K562 (cell line): ENCODE measurements around the gene CPSF7. TPM values are rescaled to one million over a fixed set of nuclear protein-coding genes. Genes with fewer than 3 reads are reported as not detected.

Experiments used
- ATF1 ChIP-seq, 2 experiments: fragments of 450-650 bp in 1 of 2; IDR thresholded peaks; 2 replicates each; pipeline ENCODE4 v1.6.1; 2016; ENCODE audit warnings: missing compliant biosample characterization in 1 of 2, missing genetic modification characterization in 1 of 2
- CBX3 ChIP-seq, 2 experiments: IDR thresholded peaks; 1 replicate in 1 of 2; 2 replicates in 1 of 2; pipeline ENCODE4 v1.6.1; 2012; ENCODE audit warnings: inconsistent platforms in 2 of 2, low read length in 2 of 2, borderline replicate concordance in 1 of 2, control low read depth in 1 of 2
- ETV6 ChIP-seq, 3 experiments: fragments of 150-350 bp in 1 of 3; sonication (generic) in 1 of 3; formaldehyde crosslinking in 1 of 3; IDR thresholded peaks; 2 replicates each; pipeline versions ENCODE4 v1.6.1 to v1.8.0; 2014 to 2022; ENCODE audit warnings: borderline replicate concordance in 2 of 3, low read depth in 2 of 3, antibody characterized with exemption in 1 of 3, low read length in 1 of 3, mild to moderate bottlenecking in 1 of 3, missing genetic modification reagents in 1 of 3
- GTF2B ChIP-seq: IDR thresholded peaks from 2 replicates; pipeline ENCODE4 v1.6.1; 2011; ENCODE audit not compliant: insufficient read length; ENCODE audit errors: extremely low read depth
- GTF2F1 ChIP-seq: IDR thresholded peaks from 2 replicates; pipeline ENCODE4 v1.6.1; 2011; ENCODE audit warnings: low read depth, low read length, improper control_type of control experiment
- HNRNPK ChIP-seq: fragments of 200-400 bp; formaldehyde crosslinking; IDR thresholded peaks from one replicate; pipeline ENCODE4 v1.6.1; 2018; ENCODE audit warnings: mild to moderate bottlenecking, low read depth, low read length; ENCODE audit not compliant: poor library complexity, severe bottlenecking
- LEF1 ChIP-seq: fragments of 450-650 bp; IDR thresholded peaks from 2 replicates; pipeline ENCODE4 v1.6.1; 2016; ENCODE audit warnings: mild to moderate bottlenecking
- POLR2H ChIP-seq: IDR thresholded peaks from 2 replicates; pipeline ENCODE4 v1.6.1; 2016; ENCODE audit warnings: missing genetic modification characterization, low read depth, mild to moderate bottlenecking, control low read depth, missing compliant biosample characterization, moderate library complexity
- RBM14 ChIP-seq: fragments of 200-400 bp; formaldehyde crosslinking; IDR thresholded peaks from 2 replicates; pipeline ENCODE4 v1.6.1; 2018; ENCODE audit warnings: low read depth, mild to moderate bottlenecking, low read length, moderate library complexity, borderline replicate concordance; ENCODE audit not compliant: insufficient read depth
- SMARCA4 ChIP-seq: fragments of 450-650 bp; IDR thresholded peaks from 2 replicates; pipeline ENCODE4 v1.6.1; 2016
- STAT5B ChIP-seq: fragments of 250-450 bp; sonication (Bioruptor Pico); IDR thresholded peaks from 2 replicates; pipeline ENCODE4 v1.8.0; 2021; ENCODE audit warnings: mild to moderate bottlenecking, inconsistent platforms
- ZBTB33 ChIP-seq: sonication (generic); formaldehyde crosslinking; IDR thresholded peaks from 2 replicates; pipeline ENCODE4 v1.8.1; 2023; ENCODE audit warnings: mild to moderate bottlenecking, missing genetic modification reagents
- ZBTB43 ChIP-seq: sonication (generic); formaldehyde crosslinking; IDR thresholded peaks from 2 replicates; pipeline ENCODE4 v1.8.0; 2023; ENCODE audit warnings: mild to moderate bottlenecking, missing genetic modification reagents
- ZFP30 ChIP-seq: fragments of 250-450 bp; sonication (Bioruptor Pico); IDR thresholded peaks from 2 replicates; pipeline ENCODE4 v1.8.0; 2022; ENCODE audit warnings: moderate library complexity, mild to moderate bottlenecking, inconsistent platforms, borderline replicate concordance
- ZNF197 ChIP-seq: fragments of 200-800 bp; sonication (Bioruptor generic); IDR thresholded peaks from 2 replicates; pipeline ENCODE4 v1.6.1; 2016; ENCODE audit warnings: low read depth, missing genetic modification characterization, missing compliant biosample characterization
- ZNF431 ChIP-seq: sonication (generic); formaldehyde crosslinking; IDR thresholded peaks from 2 replicates; pipeline ENCODE4 v1.8.0; 2022; ENCODE audit warnings: mild to moderate bottlenecking, missing genetic modification reagents
- polyA plus RNA-seq, 8 experiments: library from polyadenylated mRNA; depleted of rRNA in 4 of 8; stranded (reverse) in 5 of 8; unstranded in 3 of 8; fragments of >200 nt; fragmentation: Nextera tagmentation in 2 of 8; fragmentation: Illumina TruSeq in 1 of 8; extraction: Ambion mirVana in 2 of 8; extraction: Trizol in 1 of 8; gene quantifications; 2 replicates each; pipeline versions ENCODE4 v1.2.1 to v1.2.3, GENCODE V29; 2011 to 2014; ENCODE audit warnings: inconsistent platforms in 1 of 8, missing spikeins in 1 of 8
- total RNA-seq, 7 experiments: library from RNA; depleted of rRNA in 6 of 7; stranded (reverse); fragments of >200 nt in 6 of 7; fragmentation: Illumina TruSeq in 2 of 7; extraction: Trizol in 2 of 7; gene quantifications; 2 replicates each; pipeline versions ENCODE4 v1.2.1 to v1.2.3, GENCODE V29; 2011 to 2021; ENCODE audit warnings: low replicate concordance in 1 of 7
- TF ChIP-seq, protein P1 (sequence below): fragments of 250-450 bp; sonication (Bioruptor Pico); IDR thresholded peaks from 2 replicates; pipeline ENCODE4 v1.4.0; 2020; ENCODE audit warnings: mild to moderate bottlenecking, moderate library complexity, borderline replicate concordance

The CPSF7 gene
- total and polyA plus RNA-seq, 9 of the 15 experiments (the other 6 are each of a cell fraction or from before 2014, with no cell fraction given) = 14.8 to 104 (median 44.1) TPM

GRCh38 chr11:61361741-61362541 lies 67.8 kb downstream of the CPSF7 start, which contains the start of the genes CYB561A3 and TMEM138 (continued):
- TF ChIP-seq RBM14 (no peak), ZFP30 (CRISPR knock-in tag) (no peak), ZBTB43 (0 out of 2 replicates have a peak, but pooled peaks have one; percentile 35), ZNF431 (peak; percentile 71), ZBTB33 (CRISPR knock-in tag) (peak; percentile 60), GTF2B (peak; percentile 72), POLR2H (tag) (peak; percentile 74), ZNF197 (peak; percentile 73; the same call in 1 of the 2 replicates), CBX3 (IDR thresholded peaks at IDR 0.05; ENCODE audit: borderline replicate concordance in 1 of 2, low read length in 2 of 2) (no peak; a peak in 2 of 3 replicates), STAT5B (no peak), HNRNPK (no peak), GTF2F1 (peak; percentile 55; the same call in 1 of the 2 replicates), ATF1 (CRISPR knock-in tag; IDR thresholded peaks at IDR 0.05) (no peak), ATF1 (tag; IDR thresholded peaks at IDR 0.05) (peak; percentile 80), LEF1 (0 out of 2 replicates have a peak, but pooled peaks have one; percentile 31), SMARCA4 (no peak), ETV6 (IDR thresholded peaks at IDR 0.05; ENCODE audit: borderline replicate concordance in 1 of 2, low read depth in 2 of 2, low read length in 1 of 2) (peak in 1 of 2 experiments; percentile 63; a peak in 1 of 4 replicates), ETV6 (CRISPR knock-in tag; IDR thresholded peaks at IDR 0.05; ENCODE audit: borderline replicate concordance) (no peak)
- TF ChIP-seq, protein P1, sequence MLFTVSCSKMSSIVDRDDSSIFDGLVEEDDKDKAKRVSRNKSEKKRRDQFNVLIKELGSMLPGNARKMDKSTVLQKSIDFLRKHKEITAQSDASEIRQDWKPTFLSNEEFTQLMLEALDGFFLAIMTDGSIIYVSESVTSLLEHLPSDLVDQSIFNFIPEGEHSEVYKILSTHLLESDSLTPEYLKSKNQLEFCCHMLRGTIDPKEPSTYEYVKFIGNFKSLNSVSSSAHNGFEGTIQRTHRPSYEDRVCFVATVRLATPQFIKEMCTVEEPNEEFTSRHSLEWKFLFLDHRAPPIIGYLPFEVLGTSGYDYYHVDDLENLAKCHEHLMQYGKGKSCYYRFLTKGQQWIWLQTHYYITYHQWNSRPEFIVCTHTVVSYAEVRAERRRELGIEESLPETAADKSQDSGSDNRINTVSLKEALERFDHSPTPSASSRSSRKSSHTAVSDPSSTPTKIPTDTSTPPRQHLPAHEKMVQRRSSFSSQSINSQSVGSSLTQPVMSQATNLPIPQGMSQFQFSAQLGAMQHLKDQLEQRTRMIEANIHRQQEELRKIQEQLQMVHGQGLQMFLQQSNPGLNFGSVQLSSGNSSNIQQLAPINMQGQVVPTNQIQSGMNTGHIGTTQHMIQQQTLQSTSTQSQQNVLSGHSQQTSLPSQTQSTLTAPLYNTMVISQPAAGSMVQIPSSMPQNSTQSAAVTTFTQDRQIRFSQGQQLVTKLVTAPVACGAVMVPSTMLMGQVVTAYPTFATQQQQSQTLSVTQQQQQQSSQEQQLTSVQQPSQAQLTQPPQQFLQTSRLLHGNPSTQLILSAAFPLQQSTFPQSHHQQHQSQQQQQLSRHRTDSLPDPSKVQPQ = no peak
